A172 (cell line): ENCODE results near the gene MORN1. TPM values are rescaled to one million over a fixed set of nuclear protein-coding genes. Genes with fewer than 3 reads are reported as not detected.
"Not testable (repeated sequence)": the region's sequence is repeated elsewhere in the genome, so short reads cannot be mapped to it uniquely, and the experiment has no call there.

Source experiments
- DNase-seq: peaks from one replicate; pipeline ENCODE4 v3.0.0-alpha.2; 2015; ENCODE audit warnings: low spot score
- total RNA-seq: library from RNA; depleted of rRNA; stranded (reverse); fragments of >200 nt; shearing (Covaris generic); gene quantifications from 2 replicates; pipeline ENCODE4 v1.2.3, GENCODE V29; 2014

Gene MORN1
- total RNA-seq, 1 experiment from 2014 or later = 5.1 TPM

GRCh38 chr1:2339206-2340085 is 51.9 kb downstream of the MORN1 start:
- DNase-seq = no peak

GRCh38 chr1:2337501-2337900 is 53.9 kb downstream of the MORN1 start:
- DNase-seq = no peak

- DNase-seq = no peak
Observed at GRCh38 chr1:2337081-2337480, 54.3 kb downstream of the MORN1 start.

- no peak for DNase-seq
Observed at GRCh38 chr1:2336499-2336898, 54.9 kb downstream of the MORN1 start.

- DNase-seq = no peak
Observed at GRCh38 chr1:2335721-2336455, 55.5 kb downstream of the MORN1 start.

GRCh38 chr1:2334883-2335534 is 56.3 kb downstream of the MORN1 start:
- DNase-seq = no peak

GRCh38 chr1:2334366-2334765 is 57.0 kb downstream of the MORN1 start:
- DNase-seq = no peak

GRCh38 chr1:2331580-2331979 is 59.8 kb downstream of the MORN1 start:
- DNase-seq = not testable (repeated sequence)

- DNase-seq = no peak
Observed at GRCh38 chr1:2331200-2331544, 60.2 kb downstream of the MORN1 start.

- peak; percentile 38 for DNase-seq
Observed at GRCh38 chr1:2330519-2331199, 60.7 kb downstream of the MORN1 start.

GRCh38 chr1:2330035-2330434 is 61.3 kb downstream of the MORN1 start:
- no peak for DNase-seq

- no peak for DNase-seq
Observed at GRCh38 chr1:2328676-2329455, 62.5 kb downstream of the MORN1 start.

GRCh38 chr1:2327841-2328240 is 63.5 kb downstream of the MORN1 start:
- DNase-seq = no peak

GRCh38 chr1:2327162-2327561 is 64.2 kb downstream of the MORN1 start:
- DNase-seq = not testable (repeated sequence)

GRCh38 chr1:2326524-2326923 is 64.8 kb downstream of the MORN1 start:
- DNase-seq = no peak

GRCh38 chr1:2324553-2325366 is 66.6 kb downstream of the MORN1 start:
- DNase-seq = no peak

GRCh38 chr1:2323451-2323974 is 67.8 kb downstream of the MORN1 start:
- no peak for DNase-seq

GRCh38 chr1:2322581-2323211 is 68.7 kb downstream of the MORN1 start:
- no peak for DNase-seq

- DNase-seq = no peak
Observed at GRCh38 chr1:2322065-2322571, 69.2 kb downstream of the MORN1 start.
